H1 (cell line): ENCODE data around the gene DGCR6.
"Not testable (repeated sequence)": the region's sequence is repeated elsewhere in the genome, so short reads cannot be mapped to it uniquely, and the experiment has no call there.

Source experiments
- CTCF ChIP-seq, 3 experiments: IDR thresholded peaks; 1 replicate in 2 of 3; 2 replicates in 1 of 3; pipeline versions ENCODE4 v1.5.1 to v1.6.1; 2011; ENCODE audit warnings: low read length in 3 of 3, mild to moderate bottlenecking in 3 of 3, inconsistent platforms in 2 of 3, low read depth in 1 of 3, moderate library complexity in 1 of 3; ENCODE audit not compliant: insufficient read depth in 1 of 3; ENCODE audit errors: control extremely low read depth in 1 of 3
- EP300 ChIP-seq, 2 experiments: IDR thresholded peaks; 1 replicate in 1 of 2; 2 replicates in 1 of 2; pipeline ENCODE4 v1.6.1; 2011 to 2012; ENCODE audit warnings: low read depth in 2 of 2, low read length in 2 of 2, mild to moderate bottlenecking in 2 of 2, borderline replicate concordance in 1 of 2, inconsistent platforms in 1 of 2, moderate library complexity in 1 of 2
- NRF1 ChIP-seq: IDR thresholded peaks from 2 replicates; pipeline ENCODE4 v1.6.1; 2011; ENCODE audit warnings: mild to moderate bottlenecking, low read depth, low read length, improper control_type of control experiment
- POLR2A ChIP-seq, 2 experiments: IDR thresholded peaks; 1 replicate in 1 of 2; 2 replicates in 1 of 2; pipeline ENCODE4 v1.6.1; 2011; ENCODE audit warnings: low read depth in 2 of 2, low read length in 2 of 2, mild to moderate bottlenecking in 2 of 2; ENCODE audit errors: control extremely low read depth in 1 of 2
- SIX5 ChIP-seq: IDR thresholded peaks from 2 replicates; pipeline ENCODE4 v1.6.1; 2011; ENCODE audit warnings: mild to moderate bottlenecking, low read depth, low read length
- SP4 ChIP-seq: IDR thresholded peaks from 2 replicates; pipeline ENCODE4 v1.6.1; 2012; ENCODE audit warnings: low read length, inconsistent platforms
- YY1 ChIP-seq: IDR thresholded peaks from 2 replicates; pipeline ENCODE4 v1.6.1; 2011; ENCODE audit warnings: low read depth, mild to moderate bottlenecking, low read length
- TF ChIP-seq, protein P1 (sequence below): IDR thresholded peaks from 2 replicates; pipeline ENCODE4 v1.6.1; 2012; ENCODE audit warnings: inconsistent platforms

DNA sequence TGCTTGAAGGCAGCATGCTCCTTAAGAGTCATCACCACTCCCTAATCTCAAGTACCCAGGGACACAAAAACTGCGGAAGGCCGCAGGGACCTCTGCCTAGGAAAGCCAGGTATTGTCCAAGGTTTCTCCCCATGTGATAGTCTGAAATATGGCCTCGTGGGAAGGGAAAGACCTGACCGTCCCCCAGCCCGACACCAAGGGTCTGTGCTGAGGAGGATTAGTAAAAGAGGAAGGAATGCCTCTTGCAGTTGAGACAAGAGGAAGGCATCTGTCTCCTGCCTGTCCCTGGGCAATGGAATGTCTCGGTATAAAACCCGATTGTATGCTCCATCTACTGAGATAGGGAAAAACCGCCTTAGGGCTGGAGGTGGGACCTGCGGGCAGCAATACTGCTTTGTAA, 41.0 kb downstream of the DGCR6 start:
- not testable (repeated sequence) for TF ChIP-seq SIX5; EP300 (IDR thresholded peaks at IDR 0.05; ENCODE audit: borderline replicate concordance in 1 of 2, low read depth in 2 of 2, low read length in 2 of 2); SP4; NRF1; YY1; POLR2A (IDR thresholded peaks at IDR 0.05; ENCODE audit: control extremely low read depth in 1 of 2, low read depth in 2 of 2, low read length in 2 of 2); CTCF (IDR thresholded peaks at IDR 0.05; ENCODE audit: control extremely low read depth in 1 of 3, insufficient read depth in 1 of 3, low read depth in 1 of 3, low read length in 3 of 3)
- TF ChIP-seq, protein P1, sequence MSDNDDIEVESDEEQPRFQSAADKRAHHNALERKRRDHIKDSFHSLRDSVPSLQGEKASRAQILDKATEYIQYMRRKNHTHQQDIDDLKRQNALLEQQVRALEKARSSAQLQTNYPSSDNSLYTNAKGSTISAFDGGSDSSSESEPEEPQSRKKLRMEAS = not testable (repeated sequence)
